BE2C (cell line): ENCODE data around the gene ACTR2.
"Not testable (repeated sequence)": the region's sequence is repeated elsewhere in the genome, so short reads cannot be mapped to it uniquely, and the experiment has no call there.

Experiments used
- DNase-seq: peaks from one replicate; pipeline ENCODE4 v3.0.0-alpha.2; 2020
- H3K27me3 ChIP-seq: fragments of 250-450 bp; sonication (Bioruptor Pico); 2 replicates; pipeline ENCODE4 v1.5.1; 2020; ENCODE audit warnings: mild to moderate bottlenecking
- H3K36me3 ChIP-seq: fragments of 250-450 bp; sonication (Bioruptor Pico); 2 replicates; pipeline ENCODE4 v1.5.1; 2020; ENCODE audit warnings: mild to moderate bottlenecking
- H3K4me1 ChIP-seq: fragments of 250-450 bp; sonication (Bioruptor Pico); 2 replicates; pipeline ENCODE4 v1.5.1; 2020
- H3K4me3 ChIP-seq: 2 replicates; pipeline ENCODE4 v1.5.1; 2011; ENCODE audit warnings: low read depth, low read length
- H3K9me3 ChIP-seq: fragments of 250-450 bp; sonication (Bioruptor Pico); 2 replicates; pipeline ENCODE4 v1.5.1; 2020
- CTCF ChIP-seq: IDR thresholded peaks from 2 replicates; pipeline ENCODE4 v1.5.1; 2012; ENCODE audit warnings: mild to moderate bottlenecking, low read depth, low read length

Gene ACTR2

GRCh38 chr2:65313126-65313953, 85.7 kb downstream of the ACTR2 start:
- no peaks in the 10 kb centered on the region for H3K9me3 ChIP-seq
- H3K4me3 ChIP-seq: no peak overlapping the region
- TF ChIP-seq CTCF: no peak
- peaks cover 12% of the 10 kb centered on the region for H3K36me3 ChIP-seq
- H3K27me3 ChIP-seq: no peaks in the 10 kb centered on the region
- DNase-seq: no peak
- no peaks in the 10 kb centered on the region for H3K4me1 ChIP-seq

- TF ChIP-seq CTCF: no peak
- no peak overlapping the region for H3K4me3 ChIP-seq
- no peak for DNase-seq
- no peaks in the 10 kb centered on the region for H3K9me3 ChIP-seq
- H3K27me3 ChIP-seq: no peaks in the 10 kb centered on the region
- no peaks in the 10 kb centered on the region for H3K4me1 ChIP-seq
- H3K36me3 ChIP-seq: peaks cover 12% of the 10 kb centered on the region
Measured at GRCh38 chr2:65313954-65314256, 86.3 kb downstream of the ACTR2 start.

- H3K4me3 ChIP-seq: no peak overlapping the region
- DNase-seq: no peak
Measured at GRCh38 chr2:65314801-65315441, 87.3 kb downstream of the ACTR2 start.

GRCh38 chr2:65316072-65316471, 88.4 kb downstream of the ACTR2 start:
- no peak for DNase-seq
- no peak overlapping the region for H3K4me3 ChIP-seq
- H3K36me3 ChIP-seq: peaks cover 12% of the 10 kb centered on the region
- no peak for TF ChIP-seq CTCF
- no peaks in the 10 kb centered on the region for H3K9me3 ChIP-seq
- no peaks in the 10 kb centered on the region for H3K4me1 ChIP-seq
- no peaks in the 10 kb centered on the region for H3K27me3 ChIP-seq

More at GRCh38 chr2:65314801-65315441, 87.3 kb downstream of the ACTR2 start:
- Histone ChIP-seq H3K36me3 (peaks cover 12% of the 10 kb centered on the region), H3K9me3 (no peaks in the 10 kb centered on the region), H3K27me3 (no peaks in the 10 kb centered on the region), H3K4me1 (no peaks in the 10 kb centered on the region)
- TF ChIP-seq CTCF: no peak

- H3K27me3 ChIP-seq, H3K9me3 ChIP-seq: not testable (repeated sequence)
- peaks cover 12% of the 10 kb centered on the region for H3K36me3 ChIP-seq
Measured at GRCh38 chr2:65317351-65317750, 89.7 kb downstream of the ACTR2 start.

GRCh38 chr2:65317841-65318240, 90.2 kb downstream of the ACTR2 start:
- Histone ChIP-seq H3K4me1 (no peaks in the 10 kb centered on the region), H3K4me3 (no peak overlapping the region), H3K9me3 (no peaks in the 10 kb centered on the region), H3K27me3 (no peaks in the 10 kb centered on the region), H3K36me3 (peaks cover 9% of the 10 kb centered on the region)
- no peak for DNase-seq
- no peak for TF ChIP-seq CTCF

More at GRCh38 chr2:65317351-65317750, 89.7 kb downstream of the ACTR2 start:
- H3K4me1 ChIP-seq, DNase-seq, H3K4me3 ChIP-seq: not testable (repeated sequence)
